ENCODE data around the gene RUNX1.

GRCh38 chr21:34880401-34880800, 168.7 kb downstream of the RUNX1 start:
- no peak for TF ChIP-seq GATA2 (IDR thresholded peaks at IDR 0.05; ENCODE audit: low read depth, low read length)
- TF ChIP-seq GATA3 (IDR thresholded peaks at IDR 0.05; ENCODE audit: low read depth, low read length) = no peak
